Glomerular visceral epithelial cell (primary cell): ENCODE results near the gene SEC61A1.

Experiments used
- DNase-seq: peaks from one replicate; pipeline ENCODE4 v3.0.0-alpha.2; 2016; ENCODE audit errors: extremely low spot score

Gene SEC61A1

DNA sequence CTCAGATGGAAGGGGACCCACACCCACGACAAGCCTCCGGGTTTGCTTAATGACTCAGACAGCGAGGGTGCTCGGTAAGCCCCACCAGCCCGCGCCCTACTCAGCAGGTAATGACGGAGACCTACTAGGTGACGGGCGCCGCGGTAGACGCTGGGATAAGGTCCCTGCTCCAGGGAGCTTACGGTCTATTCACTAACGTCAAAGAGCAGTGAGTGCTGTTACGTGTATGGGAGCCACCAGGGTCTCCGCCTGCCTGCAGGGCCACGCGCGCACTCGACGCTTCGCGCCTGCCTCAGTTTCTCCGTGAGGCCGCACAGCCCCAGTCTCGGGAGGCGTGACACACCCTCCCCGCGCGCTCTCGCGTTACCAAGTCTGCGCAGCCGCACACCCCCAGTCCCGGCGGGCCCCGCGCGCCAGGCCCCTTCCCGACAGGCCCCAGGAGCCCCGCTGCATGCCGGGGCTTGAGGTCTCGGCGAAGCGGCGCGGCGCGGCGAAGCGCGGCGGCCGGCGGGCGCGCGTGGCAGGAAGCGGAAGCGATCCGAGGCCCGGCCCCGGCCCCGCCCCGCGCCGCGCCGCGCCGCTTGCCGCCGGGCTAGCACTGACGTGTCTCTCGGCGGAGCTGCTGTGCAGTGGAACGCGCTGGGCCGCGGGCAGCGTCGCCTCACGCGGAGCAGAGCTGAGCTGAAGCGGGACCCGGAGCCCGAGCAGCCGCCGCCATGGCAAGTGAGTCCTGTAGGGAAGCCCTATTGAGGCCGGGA lies at the start of gene SEC61A1:
TSS of gene SEC61A1 (plus strand) at position 601 of the 758 bp plus-strand sequence. CDS start at position 717, 116 bp downstream.
- DNase-seq: peak; percentile 93

DNA sequence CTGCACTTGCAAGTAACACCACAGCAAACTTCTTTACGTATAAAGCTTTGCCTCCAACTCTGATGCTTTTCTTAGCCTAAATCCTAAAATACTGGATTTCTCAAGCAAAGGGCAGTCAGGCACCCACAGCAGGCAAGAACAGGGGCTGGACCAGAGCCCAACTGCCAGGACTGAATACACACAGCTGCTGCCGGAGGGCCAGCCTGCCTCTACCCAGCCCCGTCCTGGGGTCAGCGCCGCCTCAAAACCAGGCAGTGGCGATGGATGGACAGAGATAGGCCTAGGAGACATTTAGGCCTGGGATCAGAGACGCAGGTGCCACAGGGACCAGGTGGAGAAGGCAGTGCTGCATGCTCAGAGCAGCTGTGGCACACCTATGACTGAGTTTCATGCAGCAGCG lies 47.6 kb upstream of the SEC61A1 start:
- no peak for DNase-seq

DNA sequence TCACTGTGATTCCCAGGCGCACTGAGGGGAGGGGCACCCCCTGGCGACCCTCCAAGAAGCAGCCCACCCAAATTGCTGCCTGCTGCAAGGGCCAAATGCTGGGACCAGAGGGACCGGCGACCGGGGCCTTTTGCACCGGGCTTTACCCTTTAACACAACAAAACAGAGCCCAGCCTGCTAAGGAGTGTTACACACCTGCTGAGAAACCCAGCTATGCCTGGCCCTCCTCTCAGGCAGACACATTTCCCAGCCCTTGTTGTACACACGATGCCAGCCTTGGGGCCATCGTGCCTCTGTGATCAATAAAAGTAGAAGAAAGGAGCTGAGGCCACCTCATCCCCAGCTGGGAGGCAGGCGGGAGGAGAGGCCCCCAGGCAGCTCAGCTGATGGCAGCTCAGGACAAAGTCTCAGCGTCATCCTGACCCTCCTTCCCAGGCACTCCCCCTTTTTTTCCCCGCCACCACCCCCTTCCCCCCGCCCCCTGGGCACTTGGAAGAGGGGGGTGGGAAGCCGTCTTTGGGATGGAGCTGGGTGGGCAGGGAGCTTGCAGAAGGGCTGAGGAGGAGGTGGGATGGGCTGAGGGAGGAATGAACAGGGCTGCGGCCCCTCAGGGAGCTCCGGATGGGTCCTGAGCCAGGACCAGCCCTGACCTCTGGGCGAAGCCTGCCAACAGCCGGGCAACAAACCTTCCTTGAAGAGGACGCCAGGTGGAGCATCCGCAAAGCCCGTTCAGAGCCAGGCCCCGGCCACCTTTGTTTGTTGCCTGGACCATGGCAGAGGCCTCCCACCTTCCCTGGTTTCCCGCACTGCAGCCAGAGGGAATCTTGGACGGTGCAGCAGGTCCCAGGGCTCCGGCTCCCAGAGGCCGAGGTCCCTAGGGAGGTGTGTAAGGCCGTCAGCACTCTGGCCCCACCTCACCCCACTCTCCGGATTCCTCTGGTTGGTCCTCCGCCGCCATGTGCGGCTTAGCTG lies 45.9 kb upstream of the SEC61A1 start:
- DNase-seq: no peak

DNA sequence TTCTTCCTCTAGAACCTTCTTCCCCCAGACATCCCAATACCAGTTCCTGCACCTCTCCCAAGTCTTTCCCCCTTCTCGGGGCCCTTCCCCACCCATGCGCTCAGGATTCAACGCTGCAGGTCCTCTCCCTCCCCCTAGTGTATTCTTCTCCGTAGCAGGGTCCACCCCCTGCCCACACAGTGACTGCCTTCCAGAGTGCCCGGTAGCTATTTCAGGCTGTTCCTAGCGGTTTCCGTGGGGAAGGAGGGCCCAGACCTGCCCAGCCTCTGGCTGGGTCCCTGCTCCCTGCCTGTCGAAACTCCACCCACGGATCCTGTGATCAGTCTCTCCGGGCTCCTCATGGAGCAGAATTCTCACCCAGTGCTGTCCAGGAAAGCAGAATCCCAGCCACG lies 45.2 kb upstream of the SEC61A1 start:
- no peak for DNase-seq

DNA sequence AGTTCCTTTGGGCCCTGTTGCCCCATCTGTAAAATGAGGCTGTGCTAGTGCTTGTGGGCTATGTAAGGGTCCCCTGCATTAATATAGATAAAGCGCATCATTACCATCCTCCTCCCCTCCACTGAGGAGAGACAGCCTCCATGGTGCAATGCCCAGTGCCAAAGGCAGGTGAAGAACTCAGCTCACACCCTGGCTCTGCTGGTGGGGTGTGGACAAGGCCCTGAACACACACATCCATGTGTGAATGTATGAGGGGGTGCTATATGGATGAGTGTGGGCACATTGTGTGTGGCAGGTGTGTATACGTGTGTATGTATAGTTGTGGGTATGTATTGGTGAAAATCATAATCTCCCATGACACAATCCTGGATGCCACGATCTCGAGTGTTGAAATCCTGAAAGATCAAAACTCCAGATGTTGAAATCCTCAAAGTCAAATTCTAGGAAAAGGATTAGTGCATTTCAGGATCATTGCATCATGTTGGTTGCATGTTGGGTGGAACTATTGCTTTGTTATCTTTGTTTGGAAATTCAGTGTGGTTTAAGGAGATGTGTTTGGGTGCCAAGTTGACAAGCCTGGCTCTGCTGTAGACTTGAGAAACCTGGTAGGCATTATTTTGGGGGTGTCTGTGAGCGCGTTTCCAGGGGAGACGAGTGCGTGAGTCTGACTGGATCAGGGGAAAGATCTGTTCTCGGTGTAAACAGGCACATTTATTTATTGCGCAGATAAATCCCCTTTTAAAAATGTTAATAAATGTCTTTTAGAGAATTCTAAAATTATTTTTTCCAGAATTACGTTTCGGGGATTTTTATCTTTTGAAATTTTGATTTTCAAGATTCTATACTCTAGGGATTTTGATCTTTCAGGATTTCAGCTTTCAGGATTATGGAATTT lies 42.0 kb upstream of the SEC61A1 start:
- DNase-seq: no peak

DNA sequence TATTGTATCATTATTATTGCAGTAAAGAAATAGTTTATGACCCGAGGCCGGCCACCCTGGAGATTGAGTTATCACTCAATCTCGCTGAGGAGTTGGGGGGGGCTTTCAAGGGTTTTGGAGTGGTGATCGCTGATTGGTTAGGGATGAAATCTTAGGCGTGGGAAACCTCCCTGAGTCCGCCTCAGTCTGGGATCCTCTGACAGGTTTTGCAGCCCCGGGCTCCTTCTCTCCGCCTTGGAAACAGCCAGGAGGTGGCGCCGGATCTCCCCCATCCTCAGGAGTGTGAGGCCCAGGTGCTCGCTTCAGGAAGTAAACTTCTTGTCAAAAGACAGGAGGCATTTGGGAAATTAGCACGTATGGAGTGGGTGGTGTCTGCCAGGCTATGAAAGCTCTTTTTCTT lies 41.1 kb upstream of the SEC61A1 start:
- DNase-seq: peak; percentile 33

DNA sequence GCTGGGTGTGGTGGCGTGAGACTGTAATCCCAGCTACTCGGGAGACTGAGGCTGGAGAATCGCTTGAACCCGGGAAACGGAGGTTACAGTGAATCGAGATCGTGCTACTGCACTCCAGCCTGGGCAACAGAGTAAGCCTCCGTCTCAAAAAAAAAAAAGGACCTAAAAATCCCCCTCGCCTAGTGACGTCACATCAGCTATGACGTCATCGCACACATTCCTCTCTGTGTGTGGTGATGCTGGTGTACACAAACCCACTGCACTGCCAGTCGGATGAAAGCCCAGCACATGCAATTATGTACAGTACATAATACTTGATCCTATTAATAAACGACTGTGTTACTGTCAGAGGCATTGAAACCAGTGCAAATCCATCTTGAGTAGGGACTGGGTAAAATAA lies 40.2 kb upstream of the SEC61A1 start:
- no peak for DNase-seq

DNA sequence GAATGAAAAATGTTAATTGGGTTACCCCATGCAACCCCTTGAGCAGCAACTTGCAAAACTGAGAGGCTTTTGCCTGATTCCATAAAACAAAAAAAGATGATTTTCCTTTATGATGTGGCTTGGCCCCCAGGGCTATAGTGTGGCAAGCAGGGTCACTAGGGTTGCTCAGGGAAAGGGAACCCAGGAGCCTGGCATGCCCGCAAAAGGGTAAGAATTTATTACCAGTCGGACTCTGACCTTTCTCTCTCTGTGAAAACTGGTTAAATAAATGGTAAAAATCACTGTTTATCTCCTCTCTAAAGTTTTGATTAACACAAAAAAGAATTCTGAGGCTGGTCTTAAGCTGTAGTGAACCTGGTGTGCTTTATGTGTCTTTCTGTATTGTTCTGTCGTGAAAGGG lies 37.7 kb upstream of the SEC61A1 start:
- DNase-seq: no peak

DNA sequence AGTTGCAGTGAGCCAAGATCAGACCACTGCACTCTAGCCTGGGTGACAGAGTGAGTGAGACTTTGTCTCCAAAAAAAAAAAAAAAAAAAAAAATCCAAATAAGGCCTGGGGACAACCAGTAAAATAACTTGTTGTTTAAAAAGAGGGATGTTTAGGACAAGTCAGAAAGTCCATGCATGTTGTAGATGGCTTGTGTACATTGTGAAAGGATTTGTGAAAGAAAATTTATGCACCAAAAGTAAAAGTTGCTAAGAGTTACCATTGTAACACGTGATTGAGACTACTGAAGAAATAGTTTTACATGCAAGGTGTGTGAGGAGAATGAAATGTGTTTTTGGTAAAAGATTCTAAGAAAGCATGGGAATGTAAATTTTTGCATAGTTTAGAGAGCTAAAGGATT lies 35.7 kb upstream of the SEC61A1 start:
- no peak for DNase-seq

DNA sequence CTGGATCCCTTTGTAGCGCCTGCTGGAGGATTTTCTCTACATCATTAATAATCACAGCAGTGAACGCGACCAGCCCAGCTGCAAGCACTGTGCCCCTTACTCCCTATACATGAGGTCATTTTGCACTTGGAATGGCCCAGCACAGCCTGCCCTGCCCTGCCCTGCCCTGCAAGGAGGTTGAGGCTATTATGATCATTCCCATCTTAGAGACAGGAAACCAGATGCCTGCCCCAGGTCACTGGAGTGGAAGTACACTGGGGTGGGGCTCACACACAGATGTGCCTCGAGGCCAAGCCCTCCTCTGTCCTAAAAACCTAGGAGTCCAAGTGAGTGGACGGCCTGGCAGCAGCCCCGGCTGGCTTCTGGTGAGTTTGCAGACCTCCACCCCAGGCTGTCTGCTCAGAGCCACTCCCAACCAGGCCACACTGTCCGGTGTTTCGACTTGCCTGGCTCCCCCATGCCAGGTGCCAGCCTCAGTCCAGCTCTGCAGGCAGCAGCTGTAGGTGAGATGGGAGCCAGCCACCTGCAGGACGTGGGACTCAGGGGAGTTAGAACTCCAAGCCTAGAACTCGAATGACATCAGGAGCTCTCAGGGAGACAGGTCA lies 30.4 kb upstream of the SEC61A1 start:
- no peak for DNase-seq

DNA sequence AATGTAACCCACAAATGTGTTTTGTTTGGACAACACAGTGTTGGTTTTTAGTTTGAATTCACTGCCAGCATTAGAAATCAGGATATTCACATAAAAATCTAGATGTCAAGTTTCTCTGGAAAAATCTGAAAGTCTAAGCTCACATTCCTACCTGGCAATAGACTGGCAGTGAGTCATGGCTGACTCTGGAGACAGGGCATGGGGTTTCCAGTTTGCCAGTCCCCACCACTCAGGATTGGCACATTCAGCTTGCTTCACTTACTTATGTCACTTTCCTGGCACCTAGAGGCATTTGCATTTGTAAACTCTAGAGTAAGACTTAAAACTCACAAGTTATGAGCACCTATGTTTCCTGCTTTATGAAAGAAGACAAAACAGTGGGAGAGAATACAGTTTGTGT lies 19.1 kb upstream of the SEC61A1 start:
- no peak for DNase-seq

DNA sequence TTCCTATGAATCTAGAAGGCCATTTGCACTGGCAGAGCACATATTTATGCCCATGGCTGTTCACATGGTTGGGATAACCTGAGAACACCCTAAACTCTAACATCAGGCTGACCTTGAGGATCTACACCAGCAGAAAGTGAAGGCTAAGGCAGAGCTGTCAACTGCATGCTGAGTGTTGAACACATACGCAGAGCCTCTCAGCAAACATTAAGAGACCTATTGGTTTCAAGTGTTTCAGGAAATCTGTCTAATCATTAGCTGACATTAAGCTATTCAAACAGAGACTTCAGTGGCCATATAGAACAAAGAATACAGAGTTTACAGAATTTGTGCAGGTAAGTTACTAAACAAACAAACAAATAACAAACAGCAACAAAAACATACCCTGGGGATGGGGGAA lies 16.1 kb upstream of the SEC61A1 start:
- DNase-seq: no peak

DNA sequence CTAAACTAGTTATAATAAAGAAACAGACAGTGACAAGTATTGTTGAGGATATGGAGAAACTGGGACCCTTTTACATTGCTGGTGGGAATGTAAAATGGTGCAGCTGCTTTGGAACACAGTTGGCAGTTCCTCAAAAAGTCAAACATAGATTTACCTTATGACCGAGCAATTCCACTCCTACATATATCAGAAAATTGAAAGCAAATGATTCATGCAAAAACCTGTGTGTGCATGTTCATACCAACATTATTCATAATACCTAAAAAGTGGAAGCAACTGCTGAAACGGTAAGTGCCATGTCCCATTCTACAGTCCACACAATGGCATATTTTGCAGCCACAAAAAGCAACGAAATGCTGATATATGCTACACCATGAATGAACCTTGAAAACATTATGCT lies 12.2 kb upstream of the SEC61A1 start:
- DNase-seq: no peak

DNA sequence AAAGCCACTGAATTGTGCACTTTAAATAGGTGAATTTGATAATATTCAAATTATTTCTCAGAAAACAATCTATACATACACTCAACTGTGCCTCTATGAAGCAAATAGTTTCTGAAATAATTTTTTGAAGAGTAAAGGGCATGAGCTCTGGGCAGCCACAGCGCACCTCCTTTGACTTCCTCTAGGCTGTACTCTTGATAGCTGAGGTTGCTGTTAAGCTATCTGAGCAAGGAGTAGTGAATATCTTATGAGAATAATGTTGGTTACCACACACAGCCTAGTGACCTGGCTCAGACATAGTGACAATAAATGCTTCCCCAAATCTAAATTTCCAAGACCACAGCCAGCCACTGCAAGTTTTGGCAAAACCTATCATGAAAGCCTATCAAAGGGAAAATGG lies 11.6 kb upstream of the SEC61A1 start:
- no peak for DNase-seq

DNA sequence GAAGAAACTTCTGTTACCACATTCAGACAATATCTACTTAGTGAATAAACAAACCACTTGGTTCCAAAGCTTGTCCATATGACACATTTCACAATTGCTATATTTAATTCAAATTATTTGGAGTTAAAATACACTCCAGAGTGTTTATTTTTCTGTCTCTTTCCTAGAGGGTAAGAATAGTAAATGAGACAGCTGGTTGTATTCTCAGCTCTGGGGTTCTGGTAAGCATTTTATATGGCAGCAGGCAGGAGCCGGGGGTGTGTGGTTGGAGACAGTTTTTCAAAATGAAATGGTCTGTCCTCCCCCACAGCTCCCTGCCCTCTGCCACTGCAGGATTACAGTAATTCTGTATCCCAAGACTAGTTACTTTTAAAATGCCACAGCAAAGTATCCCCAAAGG lies 10.9 kb upstream of the SEC61A1 start:
- no peak for DNase-seq

DNA sequence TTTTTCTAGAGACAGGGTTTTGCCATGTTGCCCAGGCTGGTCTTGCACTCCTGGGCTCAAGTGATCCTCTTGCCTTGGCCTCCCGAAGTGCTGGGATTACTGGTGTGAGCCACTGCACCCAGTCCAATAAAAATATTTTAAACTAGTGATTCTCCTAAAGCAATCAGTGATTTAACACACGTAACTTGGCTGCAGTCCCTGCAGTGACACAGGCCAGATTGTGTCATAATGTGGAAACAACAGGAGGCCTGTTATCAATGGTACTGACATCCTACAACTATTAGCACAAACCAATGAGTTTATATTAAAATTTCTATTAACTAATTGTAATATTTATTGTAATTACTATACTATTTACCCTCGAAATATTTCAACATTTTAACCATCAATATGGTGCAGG lies 1.6 kb upstream of the SEC61A1 start:
- DNase-seq: no peak

DNA sequence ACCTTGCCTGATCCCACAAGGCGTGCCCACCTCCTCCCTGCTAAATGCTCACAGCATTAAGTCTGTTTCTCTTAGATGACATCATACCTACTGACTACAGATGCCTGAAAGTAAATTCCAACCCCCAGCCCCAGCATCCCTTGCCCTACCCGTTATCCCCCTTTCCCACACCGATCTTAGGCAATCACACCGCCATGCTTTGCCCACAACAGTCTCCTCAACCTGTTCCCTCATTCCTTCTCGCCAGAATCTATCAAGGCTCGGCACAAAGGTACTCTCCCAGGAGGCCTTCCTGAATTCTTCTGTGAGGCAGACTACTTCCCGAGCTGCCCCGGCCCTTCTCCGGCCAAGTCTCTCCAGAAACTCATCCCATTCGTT lies 789 bp upstream of the SEC61A1 start:
- no peak for DNase-seq

DNA sequence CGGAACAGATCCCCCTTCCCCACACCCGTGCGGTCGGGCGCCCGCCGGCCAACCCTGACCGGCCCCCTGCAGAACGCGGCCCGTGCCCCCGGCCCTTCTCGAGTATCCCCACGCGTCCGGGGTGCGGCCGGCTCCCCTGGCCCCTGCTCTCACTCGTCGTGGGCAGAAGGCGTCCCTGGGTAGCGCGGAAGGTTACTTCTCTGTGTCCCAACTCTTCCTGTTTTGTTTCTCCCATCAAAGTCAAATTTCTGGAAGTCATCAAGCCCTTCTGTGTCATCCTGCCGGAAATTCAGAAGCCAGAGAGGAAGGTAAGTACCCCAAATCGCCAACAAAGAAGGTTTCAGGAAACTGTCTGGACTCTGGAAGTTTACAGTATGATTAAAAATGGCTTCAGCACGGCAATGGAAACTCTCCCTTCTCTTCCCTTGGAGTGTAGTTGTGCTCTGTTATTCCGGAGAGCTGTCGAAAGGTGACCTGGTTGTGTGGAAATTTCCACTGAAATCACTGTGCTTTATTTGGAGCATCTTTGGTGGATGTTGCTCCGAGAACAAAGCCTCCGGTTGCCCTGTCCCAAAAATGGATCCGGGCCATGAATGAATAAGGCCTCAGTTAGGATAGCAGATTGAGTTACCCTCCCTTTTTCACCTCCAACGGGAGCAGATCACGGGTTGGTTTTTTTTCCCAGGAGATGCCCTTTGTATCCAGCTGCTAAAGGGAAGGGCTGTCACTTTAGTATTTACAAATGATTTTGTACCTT lies 536 bp downstream of the SEC61A1 start:
- no peak for DNase-seq

DNA sequence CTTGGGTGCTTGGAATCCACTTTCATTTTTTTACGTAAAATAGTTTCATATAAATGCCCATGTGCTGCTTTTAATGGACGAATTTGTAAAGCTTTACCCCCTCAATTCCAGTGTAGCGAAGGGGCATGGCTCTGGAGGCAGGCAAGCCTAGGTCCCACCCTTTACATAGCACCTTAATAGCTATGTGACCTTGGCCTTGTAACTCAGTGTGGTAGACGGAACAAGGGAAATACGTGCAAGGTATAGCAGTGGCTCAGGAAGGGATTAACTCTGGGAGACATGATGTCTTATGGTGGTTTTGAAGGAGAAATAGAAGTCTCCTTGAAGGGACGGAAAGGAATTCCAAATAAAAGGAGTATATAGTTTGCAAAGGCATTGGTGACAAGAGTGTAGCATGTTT lies 1.4 kb downstream of the SEC61A1 start:
- no peak for DNase-seq

DNA sequence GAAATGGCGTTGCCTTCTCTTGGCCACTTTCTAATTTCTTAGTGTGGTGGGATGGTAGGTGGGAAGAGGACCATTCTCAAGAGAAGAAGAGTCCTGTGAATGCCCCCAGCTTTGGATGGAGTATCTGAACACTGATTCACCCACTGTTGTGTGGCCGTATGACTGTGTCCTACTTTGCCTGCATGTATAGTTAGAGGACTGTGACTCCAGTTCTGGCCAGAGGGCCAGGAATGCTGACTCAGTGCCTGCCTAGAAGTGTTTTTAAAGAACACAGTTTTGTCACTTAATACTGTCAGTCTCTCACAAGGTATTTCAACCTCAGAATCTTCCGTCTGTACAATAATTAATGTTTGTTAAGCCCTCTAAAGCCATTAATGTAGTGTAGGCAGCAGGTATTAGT lies 2.1 kb downstream of the SEC61A1 start:
- DNase-seq: peak; percentile 37

DNA sequence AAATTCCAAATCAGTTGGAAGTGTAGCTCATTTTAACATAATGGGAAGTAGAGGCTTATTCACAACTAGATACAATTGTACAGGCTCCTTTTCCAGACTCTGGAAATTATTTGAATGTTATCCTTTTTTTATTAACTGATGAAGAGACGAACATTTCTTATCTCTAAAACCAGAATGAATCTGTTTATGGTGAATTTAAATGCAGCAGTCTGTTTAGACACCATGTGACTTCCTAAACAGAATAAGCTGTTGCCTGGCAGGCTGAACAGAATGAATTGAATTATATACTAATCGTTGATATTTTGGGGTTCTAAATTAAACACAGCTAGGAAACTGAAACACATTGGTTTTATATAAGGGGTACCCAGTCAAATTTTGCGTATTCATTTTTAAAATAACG lies 4.0 kb downstream of the SEC61A1 start:
- no peak for DNase-seq
